ENCODE data around the gene RCOR1. TPM values are rescaled to one million over a fixed set of nuclear protein-coding genes. Genes with fewer than 3 reads are reported as not detected.

RCOR1 gene
- total RNA-seq, 5 donors from 2014 or later (not counting 1 experiment from before 2014, with no cell fraction given), result 17.7 to 25.0 (median 18.7) TPM

GRCh38 chr14:102708494-102708893, 116.0 kb downstream of the RCOR1 start:
- WGBS (ENCODE audit: insufficient coverage), result 100% methylated on average over 4 of the region's 9 CpGs
- H3K4me1 Mint-ChIP-seq, result no peaks in the 10 kb centered on the region
- CTCF ChIA-PET, result no interaction called here
- DNase-seq (no peak), ATAC-seq (replicated peaks in 1 of 4) (no peak)
- Histone ChIP-seq H3K4me1 (ENCODE audit: control insufficient read depth in 1 of 2, extremely low read depth in 1 of 2, insufficient read depth in 2 of 2, low read length in 2 of 2) (no peaks in the 10 kb centered on the region), H3K9me3 (no peaks in the 10 kb centered on the region), H3K27ac (ENCODE audit: low read length) (no peak overlapping the region), H3K36me3 (ENCODE audit: control insufficient read depth in 2 of 2, extremely low read depth in 1 of 2, insufficient read depth in 1 of 2, low read length in 1 of 2) (peaks cover 5 to 12% of the 10 kb centered on the region in 2 donors), H3K27me3 (replicated peaks in 1 of 2; ENCODE audit: control insufficient read depth in 2 of 2, extremely low read depth in 1 of 2, insufficient read depth in 2 of 2, low read length in 1 of 2) (no peaks in the 10 kb centered on the region), H3K4me3 (ENCODE audit: control insufficient read depth in 1 of 2, extremely low read depth in 1 of 2, low read length in 1 of 2) (no peak overlapping the region)
- POLR2A ChIA-PET, result no interaction called here
- no peaks in the 10 kb centered on the region for H3K9me3 Mint-ChIP-seq
- no peaks in the 10 kb centered on the region for H3K27me3 Mint-ChIP-seq
- H3K27ac Mint-ChIP-seq, result no peak overlapping the region
- H3K4me3 Mint-ChIP-seq, result no peak overlapping the region
- peaks cover 35% of the 10 kb centered on the region for H3K36me3 Mint-ChIP-seq

DNA sequence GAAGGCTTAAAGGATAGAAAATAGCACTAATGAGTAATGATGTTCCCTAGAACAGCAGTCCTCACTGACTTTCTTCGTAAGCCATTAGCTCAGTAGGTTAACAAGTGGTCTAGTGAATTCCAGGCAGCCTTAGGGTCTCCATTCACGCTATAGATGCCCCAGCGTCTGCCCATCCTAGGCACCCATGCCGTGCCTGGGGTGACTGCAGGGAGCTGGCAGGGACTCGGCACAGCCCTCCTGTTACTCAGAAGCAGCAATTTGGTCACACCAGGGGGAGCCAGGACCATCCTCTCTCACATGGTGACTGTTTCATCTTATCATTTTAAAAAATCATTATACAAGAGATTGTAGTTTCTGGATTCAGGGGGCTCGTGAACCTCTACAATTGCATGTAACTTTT, 118.8 kb downstream of the RCOR1 start:
- H3K36me3 Mint-ChIP-seq, result peaks cover 43% of the 10 kb centered on the region
- DNase-seq, result no peak
- no peak overlapping the region for H3K4me3 Mint-ChIP-seq
- Histone ChIP-seq H3K27me3 (replicated peaks in 1 of 2; ENCODE audit: control insufficient read depth in 2 of 2, extremely low read depth in 1 of 2, insufficient read depth in 2 of 2, low read length in 1 of 2) (no peaks in the 10 kb centered on the region), H3K9me3 (no peaks in the 10 kb centered on the region), H3K36me3 (ENCODE audit: control insufficient read depth in 2 of 2, extremely low read depth in 1 of 2, insufficient read depth in 1 of 2, low read length in 1 of 2) (peaks cover 13 to 19% of the 10 kb centered on the region in 2 donors), H3K4me3 (ENCODE audit: control insufficient read depth in 1 of 2, extremely low read depth in 1 of 2, low read length in 1 of 2) (no peak overlapping the region), H3K4me1 (ENCODE audit: control insufficient read depth in 1 of 2, extremely low read depth in 1 of 2, insufficient read depth in 2 of 2, low read length in 2 of 2) (no peaks in the 10 kb centered on the region), H3K27ac (ENCODE audit: low read length) (no peak overlapping the region)
- no peak for ATAC-seq (replicated peaks in 1 of 4)
- ChIA-PET POLR2A (interaction anchor here in 1 of 2 donors (0.5 kb wide), 1 partner anchor 135 kb away, joined by 9 read pairs; no protein-coding TSS in a partner anchor), CTCF (no interaction called here)
- H3K27ac Mint-ChIP-seq, result no peak overlapping the region
- H3K27me3 Mint-ChIP-seq, result no peaks in the 10 kb centered on the region
- no peaks in the 10 kb centered on the region for H3K9me3 Mint-ChIP-seq
- 92% methylated on average over 2 of the region's 6 CpGs for WGBS (ENCODE audit: insufficient coverage)
- peaks cover 0 to 3% (median under 1%) of the 10 kb centered on the region in 3 donors for H3K4me1 Mint-ChIP-seq

- no peak overlapping the region for H3K27ac Mint-ChIP-seq
- DNase-seq (no peak), ATAC-seq (replicated peaks in 1 of 4) (no peak)
- H3K4me1 Mint-ChIP-seq, result peaks cover 2 to 4% (median 2%) of the 10 kb centered on the region in 3 donors
- Histone ChIP-seq H3K27ac (ENCODE audit: low read length) (no peak overlapping the region), H3K27me3 (replicated peaks in 1 of 2; ENCODE audit: control insufficient read depth in 2 of 2, extremely low read depth in 1 of 2, insufficient read depth in 2 of 2, low read length in 1 of 2) (no peaks in the 10 kb centered on the region), H3K4me1 (ENCODE audit: control insufficient read depth in 1 of 2, extremely low read depth in 1 of 2, insufficient read depth in 2 of 2, low read length in 2 of 2) (no peaks in the 10 kb centered on the region), H3K4me3 (ENCODE audit: control insufficient read depth in 1 of 2, extremely low read depth in 1 of 2, low read length in 1 of 2) (no peak overlapping the region), H3K9me3 (no peaks in the 10 kb centered on the region), H3K36me3 (ENCODE audit: control insufficient read depth in 2 of 2, extremely low read depth in 1 of 2, insufficient read depth in 1 of 2, low read length in 1 of 2) (peaks cover 13 to 19% of the 10 kb centered on the region in 2 donors)
- ChIA-PET POLR2A (no interaction called here), CTCF (interaction anchor here in 1 of 2 donors (0.7 to 0.9 kb wide), 2 partner anchors 17 to 846 kb away, joined by 3 read pairs; no protein-coding TSS in a partner anchor)
- no peaks in the 10 kb centered on the region for H3K9me3 Mint-ChIP-seq
- no peak overlapping the region for H3K4me3 Mint-ChIP-seq
- WGBS (ENCODE audit: insufficient coverage), result 100% methylated on average over 1 of the region's 3 CpGs
- H3K27me3 Mint-ChIP-seq, result no peaks in the 10 kb centered on the region
- peaks cover 47% of the 10 kb centered on the region for H3K36me3 Mint-ChIP-seq
Measured at GRCh38 chr14:102711946-102712345, 119.5 kb downstream of the RCOR1 start.

GRCh38 chr14:102717276-102717675, 124.8 kb downstream of the RCOR1 start:
- WGBS (ENCODE audit: insufficient coverage), result 33% methylated on average over 2 of the region's 5 CpGs
- CTCF ChIA-PET, result no interaction called here

GRCh38 chr14:102722646-102723045, 130.2 kb downstream of the RCOR1 start:
- WGBS (ENCODE audit: insufficient coverage), result 100% methylated on average over 4 of the region's 4 CpGs
- ATAC-seq (replicated peaks in 1 of 4) (no peak), DNase-seq (no peak)
- Histone ChIP-seq H3K36me3 (ENCODE audit: control insufficient read depth in 2 of 2, extremely low read depth in 1 of 2, insufficient read depth in 1 of 2, low read length in 1 of 2) (peaks cover 9 to 54% of the 10 kb centered on the region in 2 donors), H3K4me1 (ENCODE audit: control insufficient read depth in 1 of 2, extremely low read depth in 1 of 2, insufficient read depth in 2 of 2, low read length in 2 of 2) (peaks cover 0 to 3% of the 10 kb centered on the region in 2 experiments), H3K27ac (ENCODE audit: low read length) (no peak overlapping the region), H3K9me3 (no peaks in the 10 kb centered on the region), H3K27me3 (replicated peaks in 1 of 2; ENCODE audit: control insufficient read depth in 2 of 2, extremely low read depth in 1 of 2, insufficient read depth in 2 of 2, low read length in 1 of 2) (no peaks in the 10 kb centered on the region), H3K4me3 (ENCODE audit: control insufficient read depth in 1 of 2, extremely low read depth in 1 of 2, low read length in 1 of 2) (no peak overlapping the region)
- Mint-ChIP-seq H3K4me1 (peaks cover under 1 to 2% (median under 1%) of the 10 kb centered on the region in 3 donors), H3K27ac (no peak overlapping the region), H3K4me3 (no peak overlapping the region), H3K27me3 (no peaks in the 10 kb centered on the region), H3K9me3 (no peaks in the 10 kb centered on the region), H3K36me3 (peaks cover 80% of the 10 kb centered on the region)
- ChIA-PET CTCF (interaction anchor here in 1 of 2 donors (1.9 kb wide), 1 partner anchor 28 kb away, joined by 4 read pairs; no protein-coding TSS in a partner anchor), POLR2A (no interaction called here)

More at GRCh38 chr14:102717276-102717675, 124.8 kb downstream of the RCOR1 start:
- Mint-ChIP-seq H3K36me3 (peaks cover 70% of the 10 kb centered on the region), H3K4me1 (peaks cover 10 to 12% (median 11%) of the 10 kb centered on the region in 3 donors), H3K27ac (peak overlapping the region in 1 of 2 donors; percentile 21), H3K27me3 (no peaks in the 10 kb centered on the region), H3K4me3 (no peak overlapping the region), H3K9me3 (no peaks in the 10 kb centered on the region)
- POLR2A ChIA-PET, result interaction anchor here in 1 of 2 donors (0.6 kb wide), 1 partner anchor 120 kb away, joined by 3 read pairs; no protein-coding TSS in a partner anchor
- H3K9me3 ChIP-seq, result no peaks in the 10 kb centered on the region
- ATAC-seq (replicated peaks in 1 of 4), result no peak
- DNase-seq, result no peak
- H3K27ac ChIP-seq (ENCODE audit: low read length), result no peak overlapping the region
- no peak overlapping the region for H3K4me3 ChIP-seq (ENCODE audit: control insufficient read depth in 1 of 2, extremely low read depth in 1 of 2, low read length in 1 of 2)
- H3K36me3 ChIP-seq (ENCODE audit: control insufficient read depth in 2 of 2, extremely low read depth in 1 of 2, insufficient read depth in 1 of 2, low read length in 1 of 2), result peaks cover 20 to 25% of the 10 kb centered on the region in 2 donors
- H3K27me3 ChIP-seq (replicated peaks in 1 of 2; ENCODE audit: control insufficient read depth in 2 of 2, extremely low read depth in 1 of 2, insufficient read depth in 2 of 2, low read length in 1 of 2), result no peaks in the 10 kb centered on the region
- H3K4me1 ChIP-seq (ENCODE audit: control insufficient read depth in 1 of 2, extremely low read depth in 1 of 2, insufficient read depth in 2 of 2, low read length in 2 of 2), result peaks cover 0 to 8% of the 10 kb centered on the region in 2 experiments

GRCh38 chr14:102723650-102724049, 131.2 kb downstream of the RCOR1 start:
- H3K36me3 ChIP-seq (ENCODE audit: control insufficient read depth in 2 of 2, extremely low read depth in 1 of 2, insufficient read depth in 1 of 2, low read length in 1 of 2), result peaks cover 7 to 58% of the 10 kb centered on the region in 2 donors
- H3K4me1 ChIP-seq (ENCODE audit: control insufficient read depth in 1 of 2, extremely low read depth in 1 of 2, insufficient read depth in 2 of 2, low read length in 2 of 2), result no peaks in the 10 kb centered on the region
- ATAC-seq (replicated peaks in 1 of 4) (no peak), DNase-seq (no peak)
- CTCF ChIA-PET, result no interaction called here
- no peak overlapping the region for H3K27ac Mint-ChIP-seq
- H3K27me3 ChIP-seq (replicated peaks in 1 of 2; ENCODE audit: control insufficient read depth in 2 of 2, extremely low read depth in 1 of 2, insufficient read depth in 2 of 2, low read length in 1 of 2), result no peaks in the 10 kb centered on the region
- 96% methylated on average over 4 of the region's 5 CpGs for WGBS (ENCODE audit: insufficient coverage)
- H3K27ac ChIP-seq (ENCODE audit: low read length), result no peak overlapping the region
- no peaks in the 10 kb centered on the region for H3K4me1 Mint-ChIP-seq
- H3K27me3 Mint-ChIP-seq, result no peaks in the 10 kb centered on the region
- POLR2A ChIA-PET, result no interaction called here
- no peaks in the 10 kb centered on the region for H3K9me3 Mint-ChIP-seq
- H3K36me3 Mint-ChIP-seq, result peaks cover 83% of the 10 kb centered on the region
- H3K4me3 ChIP-seq (ENCODE audit: control insufficient read depth in 1 of 2, extremely low read depth in 1 of 2, low read length in 1 of 2), result no peak overlapping the region
- no peak overlapping the region for H3K4me3 Mint-ChIP-seq
- no peaks in the 10 kb centered on the region for H3K9me3 ChIP-seq

Measured in T-cell (primary cell).